A673 (cell line): Measurements from ENCODE around the gene SLC35D3. TPM values are rescaled to one million over a fixed set of nuclear protein-coding genes. Genes with fewer than 3 reads are reported as not detected.
"Not testable (repeated sequence)": the region's sequence is repeated elsewhere in the genome, so short reads cannot be mapped to it uniquely, and the experiment has no call there.

Experiments
- BruUV-seq: library from RNA; stranded (reverse); fragments of 400-500 nt; replicated peaks from 2 replicates; lab custom pipeline; 2021; lab: Mats Ljungman, UMichigan
- CTCF ChIA-PET: fragments of 300-600 bp; sonication (Branson Sonifier 250); formaldehyde crosslinking; loops from one replicate; lab custom pipeline; 2022; ENCODE audit warnings: antibody characterized with exemption; lab: Charles Lee
- POLR2A ChIA-PET: fragments of 300-600 bp; sonication (Branson Sonifier 250); formaldehyde crosslinking; loops from one replicate; lab custom pipeline; 2022; ENCODE audit warnings: antibody characterized with exemption; ENCODE audit not compliant: low non-redundant PET; lab: Charles Lee
- DNase-seq: peaks from one replicate; pipeline ENCODE4 v3.0.0-alpha.2; 2015; ENCODE audit warnings: low spot score
- H3K27ac ChIP-seq: fragments of 200-600 bp; sonication (generic); 2 replicates; pipeline ENCODE4 v1.5.1; 2016; ENCODE audit warnings: mixed run types, low read depth, mild to moderate bottlenecking, mixed read lengths, antibody characterized with exemption, low read length; ENCODE audit not compliant: poor library complexity, severe bottlenecking
- H3K27me3 ChIP-seq: fragments of 200-600 bp; sonication (generic); replicated peaks from 2 replicates; pipeline ENCODE4 v1.6.1; 2017; ENCODE audit warnings: mixed run types, low read depth, mild to moderate bottlenecking, mixed read lengths, antibody characterized with exemption, low read length; ENCODE audit not compliant: insufficient read depth, poor library complexity
- H3K36me3 ChIP-seq: fragments of 200-600 bp; sonication (generic); 2 replicates; pipeline ENCODE4 v1.6.1; 2016; ENCODE audit warnings: mixed run types, mild to moderate bottlenecking, mixed read lengths, antibody characterized with exemption, low read length; ENCODE audit not compliant: insufficient read depth, poor library complexity, severe bottlenecking
- H3K4me1 ChIP-seq: fragments of 200-600 bp; sonication (generic); 2 replicates; pipeline ENCODE4 v1.6.1; 2017; ENCODE audit warnings: mixed run types, mild to moderate bottlenecking, mixed read lengths, antibody characterized with exemption, low read length; ENCODE audit not compliant: insufficient read depth, poor library complexity, severe bottlenecking
- H3K4me3 ChIP-seq: fragments of 200-600 bp; sonication (generic); 2 replicates; pipeline ENCODE4 v1.5.1; 2016; ENCODE audit warnings: low read depth, mixed run types, mild to moderate bottlenecking, mixed read lengths, low read length; ENCODE audit not compliant: poor library complexity, severe bottlenecking
- H3K9me3 ChIP-seq: fragments of 200-600 bp; sonication (generic); 2 replicates; pipeline ENCODE4 v1.6.1; 2016; ENCODE audit warnings: mixed run types, low read depth, mild to moderate bottlenecking, mixed read lengths, antibody characterized with exemption, low read length; ENCODE audit not compliant: poor library complexity, severe bottlenecking
- EZH2 ChIP-seq: fragments of 200-600 bp; sonication (generic); IDR thresholded peaks from 2 replicates; pipeline ENCODE4 v1.6.1; 2017; ENCODE audit warnings: borderline replicate concordance, low read depth, mild to moderate bottlenecking, mixed read lengths, antibody characterized with exemption, low read length; ENCODE audit not compliant: poor library complexity, severe bottlenecking
- intact Hi-C: fragments of 100-400 bp; cut with micrococcal nuclease; formaldehyde crosslinking; loops from one replicate; pipeline ENCODE4 v1.10.0; 2022; ENCODE audit not compliant: unreplicated experiment
- total RNA-seq: library from RNA; stranded (reverse); gene quantifications from 2 replicates; pipeline ENCODE4 v1.2.3, GENCODE V29; 2021
- TF ChIP-seq, protein P1 (sequence below): fragments of 300-800, 200-600 bp; sonication (generic); conservative IDR thresholded peaks from 2 replicates; pipeline ENCODE4 v1.5.1; 2017; ENCODE audit warnings: low read depth, mild to moderate bottlenecking, antibody characterized with exemption, low read length, moderate library complexity, mixed read lengths

The SLC35D3 gene
- total RNA-seq, 1 experiment from 2014 or later, result not detected

DNA sequence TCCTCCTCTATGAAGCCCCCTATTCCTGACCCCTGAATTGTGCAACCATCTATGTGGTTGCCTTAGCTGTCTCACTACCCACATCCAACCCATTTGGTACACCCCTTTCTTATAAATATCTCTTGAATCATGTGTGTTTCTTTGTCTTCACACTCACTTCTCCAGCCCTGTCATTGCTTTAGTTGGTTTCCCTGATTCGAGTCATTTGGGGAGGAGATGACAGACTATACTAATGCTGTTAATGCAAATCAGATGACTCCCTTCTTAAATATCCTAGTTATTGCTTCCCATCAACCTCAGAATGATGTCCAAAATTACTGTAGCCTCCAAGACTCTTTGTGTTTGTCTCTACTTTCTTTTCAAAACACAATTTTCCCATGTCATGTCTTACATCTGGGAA is 23.0 kb downstream of the SLC35D3 start:
- Histone ChIP-seq H3K4me3 (no peak overlapping the region), H3K27me3 (peaks cover under 1% of the 10 kb centered on the region), H3K4me1 (no peaks in the 10 kb centered on the region), H3K27ac (no peak overlapping the region), H3K9me3 (no peaks in the 10 kb centered on the region), H3K36me3 (no peaks in the 10 kb centered on the region)
- intact Hi-C loops, result no loop called here
- TF ChIP-seq, protein P1, sequence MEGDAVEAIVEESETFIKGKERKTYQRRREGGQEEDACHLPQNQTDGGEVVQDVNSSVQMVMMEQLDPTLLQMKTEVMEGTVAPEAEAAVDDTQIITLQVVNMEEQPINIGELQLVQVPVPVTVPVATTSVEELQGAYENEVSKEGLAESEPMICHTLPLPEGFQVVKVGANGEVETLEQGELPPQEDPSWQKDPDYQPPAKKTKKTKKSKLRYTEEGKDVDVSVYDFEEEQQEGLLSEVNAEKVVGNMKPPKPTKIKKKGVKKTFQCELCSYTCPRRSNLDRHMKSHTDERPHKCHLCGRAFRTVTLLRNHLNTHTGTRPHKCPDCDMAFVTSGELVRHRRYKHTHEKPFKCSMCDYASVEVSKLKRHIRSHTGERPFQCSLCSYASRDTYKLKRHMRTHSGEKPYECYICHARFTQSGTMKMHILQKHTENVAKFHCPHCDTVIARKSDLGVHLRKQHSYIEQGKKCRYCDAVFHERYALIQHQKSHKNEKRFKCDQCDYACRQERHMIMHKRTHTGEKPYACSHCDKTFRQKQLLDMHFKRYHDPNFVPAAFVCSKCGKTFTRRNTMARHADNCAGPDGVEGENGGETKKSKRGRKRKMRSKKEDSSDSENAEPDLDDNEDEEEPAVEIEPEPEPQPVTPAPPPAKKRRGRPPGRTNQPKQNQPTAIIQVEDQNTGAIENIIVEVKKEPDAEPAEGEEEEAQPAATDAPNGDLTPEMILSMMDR, result no peak
- no peak for TF ChIP-seq EZH2
- BruUV-seq, result no TSS peak
- ChIA-PET CTCF (no interaction called here), POLR2A (no interaction called here)
- DNase-seq, result no peak

DNA sequence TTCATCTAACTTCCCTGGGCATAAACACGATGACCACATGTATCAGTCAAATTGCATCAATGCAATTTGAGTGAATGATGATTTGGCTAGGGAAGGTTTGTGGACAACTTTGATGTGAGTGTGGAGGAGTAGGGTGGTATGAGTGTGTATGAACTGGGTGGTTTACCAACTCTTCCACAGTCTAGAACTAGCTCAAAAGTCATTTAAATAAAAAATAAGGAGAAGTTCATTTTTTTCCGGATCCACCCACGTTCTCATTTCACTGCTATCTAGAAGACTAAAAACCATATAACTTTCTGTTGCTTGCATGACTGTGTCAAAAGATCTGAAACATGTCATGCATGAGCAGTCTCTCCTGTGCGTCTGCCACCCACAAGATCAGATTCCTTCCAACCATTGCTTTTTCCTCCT is 23.6 kb downstream of the SLC35D3 start:
- no TSS peak for BruUV-seq
- no peak for DNase-seq
- Histone ChIP-seq H3K4me1 (no peaks in the 10 kb centered on the region), H3K27me3 (no peaks in the 10 kb centered on the region), H3K4me3 (no peak overlapping the region), H3K36me3 (no peaks in the 10 kb centered on the region), H3K27ac (no peak overlapping the region), H3K9me3 (no peaks in the 10 kb centered on the region)
- no peak for TF ChIP-seq EZH2
- TF ChIP-seq, protein P1, result no peak
- ChIA-PET POLR2A (interaction anchor here (0.6 kb wide), 1 partner anchor 7 kb away, joined by 3 read pairs; no protein-coding TSS in a partner anchor), CTCF (no interaction called here)
- intact Hi-C loops, result no loop called here

DNA sequence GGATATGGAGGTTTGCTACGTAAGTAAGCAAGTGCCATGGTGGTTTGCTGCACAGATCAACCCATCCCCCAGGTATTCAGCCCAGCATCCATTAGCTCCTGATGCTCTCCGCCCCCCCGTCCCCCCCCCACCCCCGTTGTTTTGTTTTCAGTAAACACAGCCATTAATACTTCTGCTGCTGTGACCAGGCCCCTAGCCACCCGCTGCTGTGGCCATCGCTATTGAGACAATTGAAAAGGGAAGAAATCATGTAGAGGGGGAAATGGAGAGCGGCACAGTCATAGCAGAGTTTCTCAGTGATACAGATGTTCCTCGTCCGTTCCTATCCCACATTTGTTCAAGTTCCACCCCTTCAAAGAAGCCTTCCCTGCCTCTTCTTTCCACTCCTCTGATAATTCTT is 24.9 kb downstream of the SLC35D3 start:
- BruUV-seq, result no TSS peak
- Histone ChIP-seq H3K4me1 (no peaks in the 10 kb centered on the region), H3K27ac (no peak overlapping the region), H3K9me3 (no peaks in the 10 kb centered on the region), H3K36me3 (no peaks in the 10 kb centered on the region), H3K4me3 (no peak overlapping the region), H3K27me3 (no peaks in the 10 kb centered on the region)
- POLR2A ChIA-PET, result no interaction called here
- CTCF ChIA-PET, result no interaction called here
- DNase-seq, result no peak
- intact Hi-C loops, result no loop called here
- no peak for TF ChIP-seq EZH2
- TF ChIP-seq, protein P1, result no peak

DNA sequence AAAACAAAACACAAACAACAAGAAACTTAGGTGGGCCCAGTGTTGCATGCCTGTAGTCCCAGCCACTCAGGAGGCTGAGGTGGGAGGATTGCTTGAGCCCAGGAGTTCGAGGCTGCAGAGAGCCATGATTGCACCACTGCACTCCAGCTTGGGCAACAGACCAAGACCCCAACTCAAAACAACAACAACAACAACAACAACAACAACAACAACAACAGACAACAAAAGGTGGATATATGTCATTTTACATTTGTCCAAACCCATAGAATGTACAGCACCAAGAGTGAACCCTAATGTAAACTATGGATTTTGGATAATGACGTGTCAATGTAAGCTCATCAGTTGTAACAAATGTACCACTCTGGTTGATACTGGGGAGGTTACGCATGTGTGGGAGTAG is 27.9 kb downstream of the SLC35D3 start:
- BruUV-seq, POLR2A ChIA-PET, H3K36me3 ChIP-seq, H3K27me3 ChIP-seq, H3K27ac ChIP-seq, CTCF ChIA-PET, H3K4me1 ChIP-seq, intact Hi-C loops, H3K4me3 ChIP-seq, DNase-seq, H3K9me3 ChIP-seq: not testable (repeated sequence)
